OCI-LY1 (cell line): Measurements from ENCODE around the gene MYORG.

Source experiments
- H2AFZ ChIP-seq: fragments of 200-600 bp; sonication (generic), shearing (Covaris generic); 2 replicates; pipeline ENCODE4 v1.6.0; 2014; ENCODE audit warnings: antibody characterized with exemption, mild to moderate bottlenecking, low read length
- H3F3A ChIP-seq: fragments of 200-600 bp; sonication (generic), shearing (Covaris generic); 2 replicates; pipeline ENCODE4 v1.6.0; 2014; ENCODE audit warnings: mild to moderate bottlenecking, antibody characterized with exemption, low read length, moderate library complexity; ENCODE audit not compliant: insufficient read depth
- H3K27ac ChIP-seq: fragments of 200-600 bp; sonication (generic); 2 replicates; pipeline ENCODE4 v1.5.1; 2014; ENCODE audit warnings: low read length, mixed run types, mild to moderate bottlenecking, low read depth; ENCODE audit not compliant: poor library complexity, severe bottlenecking
- H3K27me3 ChIP-seq: fragments of 200-600 bp; sonication (generic); 2 replicates; pipeline ENCODE4 v1.6.0; 2014; ENCODE audit warnings: antibody characterized with exemption, mild to moderate bottlenecking, low read length, moderate library complexity; ENCODE audit not compliant: insufficient read depth
- H3K36me3 ChIP-seq: fragments of 200-600 bp; sonication (generic); 2 replicates; pipeline ENCODE4 v1.6.1; 2014; ENCODE audit warnings: mild to moderate bottlenecking, antibody characterized with exemption, low read length, moderate library complexity, mixed read lengths; ENCODE audit not compliant: insufficient read depth
- H3K4me1 ChIP-seq: fragments of 200-600 bp; sonication (generic); 2 replicates; pipeline ENCODE4 v1.5.1; 2014; ENCODE audit warnings: mild to moderate bottlenecking, low read length, moderate library complexity; ENCODE audit not compliant: insufficient read depth, severe bottlenecking
- H3K4me2 ChIP-seq: fragments of 200-600 bp; sonication (generic), shearing (Covaris generic); 2 replicates; pipeline ENCODE4 v1.6.1; 2014; ENCODE audit warnings: low read length
- H3K4me3 ChIP-seq: fragments of 200-600 bp; sonication (generic); 2 replicates; pipeline ENCODE4 v1.5.1; 2014; ENCODE audit warnings: low read length, low read depth, mild to moderate bottlenecking, mixed read lengths; ENCODE audit not compliant: poor library complexity, severe bottlenecking
- H3K79me2 ChIP-seq: fragments of 200-600 bp; shearing (Covaris generic); 2 replicates; pipeline ENCODE4 v1.6.1; 2016; ENCODE audit warnings: mixed run types, low read length, mixed read lengths; ENCODE audit not compliant: insufficient read depth
- H3K9ac ChIP-seq: fragments of 200-600 bp; sonication (generic), shearing (Covaris generic); 2 replicates; pipeline ENCODE4 v1.6.1; 2014; ENCODE audit warnings: mild to moderate bottlenecking, low read length, mixed read lengths
- H3K9me2 ChIP-seq: fragments of 200-600 bp; sonication (generic), shearing (Covaris generic); 2 replicates; pipeline ENCODE4 v1.6.1; 2014; ENCODE audit warnings: low read depth, mild to moderate bottlenecking, low read length, mixed read lengths
- H3K9me3 ChIP-seq: fragments of 200-600 bp; shearing (Covaris generic); 2 replicates; pipeline ENCODE4 v1.6.1; 2014; ENCODE audit warnings: low read length, mixed read lengths
- H4K20me1 ChIP-seq: fragments of 200-600 bp; sonication (generic), shearing (Covaris generic); 2 replicates; pipeline ENCODE4 v1.6.0; 2016; ENCODE audit warnings: mild to moderate bottlenecking, low read length; ENCODE audit not compliant: insufficient read depth
- EZH2 ChIP-seq: fragments of 200-600 bp; sonication (generic), shearing (Covaris generic); IDR thresholded peaks from 2 replicates; pipeline ENCODE4 v1.8.0; 2017; ENCODE audit warnings: borderline replicate concordance, mixed run types, mild to moderate bottlenecking, antibody characterized with exemption, low read length, moderate library complexity, mixed read lengths
- TF ChIP-seq, protein P1 (sequence below): fragments of 200-600 bp; sonication (generic), shearing (Covaris generic); IDR thresholded peaks from 2 replicates; pipeline ENCODE4 v1.5.1; 2017; ENCODE audit warnings: mild to moderate bottlenecking, antibody characterized with exemption, low read length, moderate library complexity, mixed read lengths

MYORG gene

DNA sequence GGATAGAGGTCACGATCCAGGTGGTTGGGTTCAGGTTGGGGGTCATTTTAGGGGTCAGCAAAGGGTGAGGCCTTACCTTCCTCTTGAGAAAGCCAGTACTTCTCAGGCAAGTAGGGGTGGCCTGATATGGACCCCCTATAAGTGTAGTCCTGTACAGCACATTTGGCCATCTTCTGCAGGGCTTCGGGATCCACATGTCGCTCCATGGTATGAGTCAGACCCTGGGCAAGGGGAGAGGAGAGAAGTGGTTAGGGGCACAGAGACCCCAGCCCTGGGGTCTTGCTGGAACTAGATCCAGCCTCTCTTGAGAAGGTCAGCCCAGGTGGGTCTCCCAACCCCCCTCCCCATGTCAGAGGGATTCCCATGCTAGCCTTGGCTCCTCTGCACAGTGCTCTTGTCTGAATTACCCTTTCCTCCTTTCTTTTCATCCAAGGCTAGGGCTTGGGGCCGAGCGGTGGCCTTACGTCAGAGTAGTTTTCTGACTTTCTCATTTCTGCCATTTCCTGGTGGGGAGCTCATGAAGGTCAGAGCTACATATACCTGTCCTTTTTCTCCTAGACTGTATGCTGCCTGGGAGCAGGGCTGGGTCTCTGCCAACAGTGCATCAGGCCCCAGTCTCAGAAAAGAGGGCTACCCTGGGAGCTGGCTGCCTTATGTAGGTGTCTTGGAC, 9.0 kb upstream of the MYORG start:
- Histone ChIP-seq H3K4me3 (no peak overlapping the region), H3K36me3 (no peaks in the 10 kb centered on the region), H3F3A (no peaks in the 10 kb centered on the region), H3K9me2 (no peaks in the 10 kb centered on the region), H3K4me2 (no peak overlapping the region), H3K4me1 (peaks cover 6% of the 10 kb centered on the region), H3K9ac (no peak overlapping the region), H3K27ac (no peak overlapping the region), H3K9me3 (no peaks in the 10 kb centered on the region), H3K79me2 (no peaks in the 10 kb centered on the region), H4K20me1 (no peaks in the 10 kb centered on the region), H2AFZ (no peak overlapping the region), H3K27me3 (no peaks in the 10 kb centered on the region)
- TF ChIP-seq EZH2: no peak
- TF ChIP-seq, protein P1, sequence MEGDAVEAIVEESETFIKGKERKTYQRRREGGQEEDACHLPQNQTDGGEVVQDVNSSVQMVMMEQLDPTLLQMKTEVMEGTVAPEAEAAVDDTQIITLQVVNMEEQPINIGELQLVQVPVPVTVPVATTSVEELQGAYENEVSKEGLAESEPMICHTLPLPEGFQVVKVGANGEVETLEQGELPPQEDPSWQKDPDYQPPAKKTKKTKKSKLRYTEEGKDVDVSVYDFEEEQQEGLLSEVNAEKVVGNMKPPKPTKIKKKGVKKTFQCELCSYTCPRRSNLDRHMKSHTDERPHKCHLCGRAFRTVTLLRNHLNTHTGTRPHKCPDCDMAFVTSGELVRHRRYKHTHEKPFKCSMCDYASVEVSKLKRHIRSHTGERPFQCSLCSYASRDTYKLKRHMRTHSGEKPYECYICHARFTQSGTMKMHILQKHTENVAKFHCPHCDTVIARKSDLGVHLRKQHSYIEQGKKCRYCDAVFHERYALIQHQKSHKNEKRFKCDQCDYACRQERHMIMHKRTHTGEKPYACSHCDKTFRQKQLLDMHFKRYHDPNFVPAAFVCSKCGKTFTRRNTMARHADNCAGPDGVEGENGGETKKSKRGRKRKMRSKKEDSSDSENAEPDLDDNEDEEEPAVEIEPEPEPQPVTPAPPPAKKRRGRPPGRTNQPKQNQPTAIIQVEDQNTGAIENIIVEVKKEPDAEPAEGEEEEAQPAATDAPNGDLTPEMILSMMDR: no peak

DNA sequence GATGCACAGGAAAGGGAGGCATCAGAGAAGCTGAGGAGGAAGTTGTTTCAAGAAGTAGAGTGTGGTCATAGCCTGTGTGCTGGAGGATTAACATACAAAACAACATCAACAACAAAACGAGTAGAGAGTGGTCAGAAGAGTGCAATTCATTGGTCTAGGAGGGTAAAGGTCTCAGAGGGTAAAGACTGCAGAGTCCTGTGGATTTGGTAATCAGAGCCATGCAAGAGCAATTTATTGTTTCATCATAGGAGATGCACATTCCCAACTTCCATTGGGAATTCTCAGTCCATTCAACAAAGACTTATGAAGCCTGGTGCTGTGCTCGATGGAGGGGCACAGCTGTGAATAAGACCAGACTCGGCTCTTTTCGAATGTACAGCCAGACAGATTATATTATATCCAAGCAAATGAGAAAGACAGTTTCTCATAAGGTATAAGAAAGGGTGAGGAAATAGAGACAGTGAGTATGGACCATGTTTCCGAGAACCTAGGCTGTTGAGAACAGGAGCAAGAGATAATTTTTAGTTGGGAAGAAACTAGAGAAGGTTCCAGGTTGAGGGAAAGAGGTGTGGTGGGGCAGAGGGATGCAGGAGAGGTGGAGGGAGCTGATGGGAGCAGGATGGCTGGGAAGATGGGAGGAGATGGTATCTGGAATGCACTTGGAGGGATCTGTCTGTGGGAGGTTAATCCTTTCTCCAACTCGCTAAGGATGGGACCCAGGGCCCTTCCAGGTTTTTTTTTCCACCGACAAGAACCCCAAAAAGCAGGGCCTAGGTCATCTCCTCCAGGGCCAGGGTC, 7.9 kb upstream of the MYORG start:
- Histone ChIP-seq H3K9me3 (no peaks in the 10 kb centered on the region), H3K36me3 (no peaks in the 10 kb centered on the region), H3K79me2 (no peaks in the 10 kb centered on the region), H4K20me1 (no peaks in the 10 kb centered on the region), H3F3A (no peaks in the 10 kb centered on the region), H3K27ac (no peak overlapping the region), H3K27me3 (no peaks in the 10 kb centered on the region), H3K4me1 (peaks cover 16% of the 10 kb centered on the region), H3K9ac (no peak overlapping the region), H3K9me2 (no peaks in the 10 kb centered on the region), H2AFZ (no peak overlapping the region), H3K4me2 (no peak overlapping the region), H3K4me3 (no peak overlapping the region)
- TF ChIP-seq, protein P1: no peak
- no peak for TF ChIP-seq EZH2

DNA sequence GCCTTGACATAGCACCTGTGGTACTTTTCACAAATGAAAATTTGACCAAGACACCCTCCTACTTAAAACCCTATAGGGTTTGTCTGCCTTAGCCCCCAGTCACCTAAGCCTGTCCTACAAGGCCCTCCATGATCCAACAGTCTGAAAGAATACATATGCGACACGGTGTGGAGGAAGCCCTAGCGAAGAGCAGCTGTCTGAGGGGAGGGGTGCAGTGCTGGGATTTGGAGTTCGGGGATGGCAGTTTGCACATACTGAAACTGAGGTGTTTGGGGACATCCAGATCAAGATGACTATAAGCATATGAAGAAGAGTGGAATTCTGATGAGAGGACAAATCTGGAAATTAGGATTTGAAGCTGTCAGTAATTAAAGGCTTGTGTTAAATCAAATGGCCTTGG, 7.2 kb upstream of the MYORG start:
- no peaks in the 10 kb centered on the region for H4K20me1 ChIP-seq
- H3K27ac ChIP-seq: no peak overlapping the region
- no peaks in the 10 kb centered on the region for H3K9me3 ChIP-seq
- H2AFZ ChIP-seq: no peak overlapping the region
- no peaks in the 10 kb centered on the region for H3K9me2 ChIP-seq
- H3K4me2 ChIP-seq: no peak overlapping the region
- H3K9ac ChIP-seq: no peak overlapping the region
- no peak for TF ChIP-seq EZH2
- TF ChIP-seq, protein P1: no peak
- H3K27me3 ChIP-seq: no peaks in the 10 kb centered on the region
- H3K4me1 ChIP-seq: peaks cover 16% of the 10 kb centered on the region
- H3K36me3 ChIP-seq: no peaks in the 10 kb centered on the region
- H3K4me3 ChIP-seq: no peak overlapping the region
- H3F3A ChIP-seq: no peaks in the 10 kb centered on the region
- H3K79me2 ChIP-seq: no peaks in the 10 kb centered on the region
